ENCODE measurements around the gene FAM20A. TPM values are rescaled to one million over a fixed set of nuclear protein-coding genes. Genes with fewer than 3 reads are reported as not detected.

Gene FAM20A
- total RNA-seq, 1 experiment from 2014 or later: not detected

GRCh38 chr17:68598545-68598961, 2.6 kb downstream of the FAM20A start:
- POLR2A ChIA-PET: no interaction called here
- Histone ChIP-seq H3K36me3 (ENCODE audit: control insufficient read depth in 1 of 2, insufficient read depth in 2 of 2, low read length in 2 of 2) (no peaks in the 10 kb centered on the region), H3K9ac (ENCODE audit: low read length) (no peak overlapping the region), H3K4me1 (ENCODE audit: control insufficient read depth in 1 of 2, insufficient read depth in 2 of 2, low read length in 2 of 2) (no peaks in the 10 kb centered on the region), H3K4me2 (ENCODE audit: low read length) (no peak overlapping the region), H3K9me3 (ENCODE audit: control insufficient read depth in 1 of 2, insufficient read depth in 1 of 2, low read depth in 1 of 2, low read length in 2 of 2) (no peaks in the 10 kb centered on the region), H3K79me2 (ENCODE audit: insufficient read depth, low read length) (no peaks in the 10 kb centered on the region), H3K9me2 (ENCODE audit: insufficient read depth) (no peaks in the 10 kb centered on the region), H3K4me3 (replicated peaks in 1 of 2; ENCODE audit: low read depth in 1 of 2, low read length in 2 of 2) (no peak overlapping the region), H2AFZ (ENCODE audit: low read depth, low read length, poor library complexity, severe bottlenecking) (no peak overlapping the region), H3K27me3 (ENCODE audit: insufficient read depth, low read length) (no peaks in the 10 kb centered on the region), H3K27ac (ENCODE audit: low read depth, low read length) (no peak overlapping the region), H4K20me1 (ENCODE audit: insufficient read depth) (no peaks in the 10 kb centered on the region)
- TF ChIP-seq POLR2A (IDR thresholded peaks at IDR 0.05; ENCODE audit: borderline replicate concordance, extremely low read depth, insufficient read depth, insufficient read length) (no peak), EZH2phosphoT487 (IDR thresholded peaks at IDR 0.05; ENCODE audit: borderline replicate concordance) (no peak), ATF3 (IDR thresholded peaks at IDR 0.05) (no peak), FOSL1 (IDR thresholded peaks at IDR 0.05; ENCODE audit: low read depth) (no peak), CEBPB (IDR thresholded peaks at IDR 0.05; ENCODE audit: low read depth) (no peak)
- TF ChIP-seq, protein P1, sequence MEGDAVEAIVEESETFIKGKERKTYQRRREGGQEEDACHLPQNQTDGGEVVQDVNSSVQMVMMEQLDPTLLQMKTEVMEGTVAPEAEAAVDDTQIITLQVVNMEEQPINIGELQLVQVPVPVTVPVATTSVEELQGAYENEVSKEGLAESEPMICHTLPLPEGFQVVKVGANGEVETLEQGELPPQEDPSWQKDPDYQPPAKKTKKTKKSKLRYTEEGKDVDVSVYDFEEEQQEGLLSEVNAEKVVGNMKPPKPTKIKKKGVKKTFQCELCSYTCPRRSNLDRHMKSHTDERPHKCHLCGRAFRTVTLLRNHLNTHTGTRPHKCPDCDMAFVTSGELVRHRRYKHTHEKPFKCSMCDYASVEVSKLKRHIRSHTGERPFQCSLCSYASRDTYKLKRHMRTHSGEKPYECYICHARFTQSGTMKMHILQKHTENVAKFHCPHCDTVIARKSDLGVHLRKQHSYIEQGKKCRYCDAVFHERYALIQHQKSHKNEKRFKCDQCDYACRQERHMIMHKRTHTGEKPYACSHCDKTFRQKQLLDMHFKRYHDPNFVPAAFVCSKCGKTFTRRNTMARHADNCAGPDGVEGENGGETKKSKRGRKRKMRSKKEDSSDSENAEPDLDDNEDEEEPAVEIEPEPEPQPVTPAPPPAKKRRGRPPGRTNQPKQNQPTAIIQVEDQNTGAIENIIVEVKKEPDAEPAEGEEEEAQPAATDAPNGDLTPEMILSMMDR (IDR thresholded peaks at IDR 0.05 in 2 of 3, conservative IDR thresholded peaks at IDR 0.05 in 1 of 3; ENCODE audit: borderline replicate concordance in 1 of 3, insufficient read depth in 1 of 3, low read depth in 2 of 3, low read length in 2 of 3): no peak
- TF ChIP-seq, protein P2, sequence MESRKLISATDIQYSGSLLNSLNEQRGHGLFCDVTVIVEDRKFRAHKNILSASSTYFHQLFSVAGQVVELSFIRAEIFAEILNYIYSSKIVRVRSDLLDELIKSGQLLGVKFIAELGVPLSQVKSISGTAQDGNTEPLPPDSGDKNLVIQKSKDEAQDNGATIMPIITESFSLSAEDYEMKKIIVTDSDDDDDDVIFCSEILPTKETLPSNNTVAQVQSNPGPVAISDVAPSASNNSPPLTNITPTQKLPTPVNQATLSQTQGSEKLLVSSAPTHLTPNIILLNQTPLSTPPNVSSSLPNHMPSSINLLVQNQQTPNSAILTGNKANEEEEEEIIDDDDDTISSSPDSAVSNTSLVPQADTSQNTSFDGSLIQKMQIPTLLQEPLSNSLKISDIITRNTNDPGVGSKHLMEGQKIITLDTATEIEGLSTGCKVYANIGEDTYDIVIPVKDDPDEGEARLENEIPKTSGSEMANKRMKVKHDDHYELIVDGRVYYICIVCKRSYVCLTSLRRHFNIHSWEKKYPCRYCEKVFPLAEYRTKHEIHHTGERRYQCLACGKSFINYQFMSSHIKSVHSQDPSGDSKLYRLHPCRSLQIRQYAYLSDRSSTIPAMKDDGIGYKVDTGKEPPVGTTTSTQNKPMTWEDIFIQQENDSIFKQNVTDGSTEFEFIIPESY (IDR thresholded peaks at IDR 0.05; ENCODE audit: extremely low read depth, insufficient replicate concordance, low read length): no peak
- TF ChIP-seq, protein P3, sequence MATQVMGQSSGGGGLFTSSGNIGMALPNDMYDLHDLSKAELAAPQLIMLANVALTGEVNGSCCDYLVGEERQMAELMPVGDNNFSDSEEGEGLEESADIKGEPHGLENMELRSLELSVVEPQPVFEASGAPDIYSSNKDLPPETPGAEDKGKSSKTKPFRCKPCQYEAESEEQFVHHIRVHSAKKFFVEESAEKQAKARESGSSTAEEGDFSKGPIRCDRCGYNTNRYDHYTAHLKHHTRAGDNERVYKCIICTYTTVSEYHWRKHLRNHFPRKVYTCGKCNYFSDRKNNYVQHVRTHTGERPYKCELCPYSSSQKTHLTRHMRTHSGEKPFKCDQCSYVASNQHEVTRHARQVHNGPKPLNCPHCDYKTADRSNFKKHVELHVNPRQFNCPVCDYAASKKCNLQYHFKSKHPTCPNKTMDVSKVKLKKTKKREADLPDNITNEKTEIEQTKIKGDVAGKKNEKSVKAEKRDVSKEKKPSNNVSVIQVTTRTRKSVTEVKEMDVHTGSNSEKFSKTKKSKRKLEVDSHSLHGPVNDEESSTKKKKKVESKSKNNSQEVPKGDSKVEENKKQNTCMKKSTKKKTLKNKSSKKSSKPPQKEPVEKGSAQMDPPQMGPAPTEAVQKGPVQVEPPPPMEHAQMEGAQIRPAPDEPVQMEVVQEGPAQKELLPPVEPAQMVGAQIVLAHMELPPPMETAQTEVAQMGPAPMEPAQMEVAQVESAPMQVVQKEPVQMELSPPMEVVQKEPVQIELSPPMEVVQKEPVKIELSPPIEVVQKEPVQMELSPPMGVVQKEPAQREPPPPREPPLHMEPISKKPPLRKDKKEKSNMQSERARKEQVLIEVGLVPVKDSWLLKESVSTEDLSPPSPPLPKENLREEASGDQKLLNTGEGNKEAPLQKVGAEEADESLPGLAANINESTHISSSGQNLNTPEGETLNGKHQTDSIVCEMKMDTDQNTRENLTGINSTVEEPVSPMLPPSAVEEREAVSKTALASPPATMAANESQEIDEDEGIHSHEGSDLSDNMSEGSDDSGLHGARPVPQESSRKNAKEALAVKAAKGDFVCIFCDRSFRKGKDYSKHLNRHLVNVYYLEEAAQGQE (IDR thresholded peaks at IDR 0.05; ENCODE audit: low read depth): no peak
- no TSS peak for BruUV-seq (replicated peaks)
- no peak for DNase-seq (ENCODE audit: low read depth, low spot score)
- CTCF ChIA-PET: no interaction called here
- RAD21 ChIA-PET (ENCODE audit: low non-redundant PET in 1 of 2, low total read pairs in 2 of 2, uncharacterized antibody in 2 of 2, unreplicated experiment in 2 of 2): no interaction called here
- ATAC-seq: no peak
- intact Hi-C loops (cut with micrococcal nuclease): no loop called here

All from HCT116 (cell line).